ENCODE data around the gene FBP2.

DNA sequence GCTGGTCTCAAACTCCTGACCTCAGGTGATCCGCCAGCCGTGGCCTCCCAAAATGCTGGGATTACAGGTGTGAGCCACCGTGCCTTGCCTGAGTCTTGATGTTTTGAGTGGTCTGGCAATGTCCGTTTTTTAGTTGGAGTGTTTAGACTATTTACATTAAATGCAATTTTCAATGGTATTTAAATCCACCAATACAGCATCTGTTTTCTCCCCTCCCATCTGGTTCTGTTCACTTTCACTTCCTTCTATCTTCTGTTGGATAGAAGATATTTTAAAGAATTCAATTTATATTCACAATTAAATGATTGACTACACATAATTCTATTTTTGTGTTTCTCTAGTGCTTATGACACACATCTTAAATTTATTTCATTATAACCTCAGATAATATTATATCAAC, 64.7 kb downstream of the FBP2 start:
- TF ChIP-seq, protein P1, sequence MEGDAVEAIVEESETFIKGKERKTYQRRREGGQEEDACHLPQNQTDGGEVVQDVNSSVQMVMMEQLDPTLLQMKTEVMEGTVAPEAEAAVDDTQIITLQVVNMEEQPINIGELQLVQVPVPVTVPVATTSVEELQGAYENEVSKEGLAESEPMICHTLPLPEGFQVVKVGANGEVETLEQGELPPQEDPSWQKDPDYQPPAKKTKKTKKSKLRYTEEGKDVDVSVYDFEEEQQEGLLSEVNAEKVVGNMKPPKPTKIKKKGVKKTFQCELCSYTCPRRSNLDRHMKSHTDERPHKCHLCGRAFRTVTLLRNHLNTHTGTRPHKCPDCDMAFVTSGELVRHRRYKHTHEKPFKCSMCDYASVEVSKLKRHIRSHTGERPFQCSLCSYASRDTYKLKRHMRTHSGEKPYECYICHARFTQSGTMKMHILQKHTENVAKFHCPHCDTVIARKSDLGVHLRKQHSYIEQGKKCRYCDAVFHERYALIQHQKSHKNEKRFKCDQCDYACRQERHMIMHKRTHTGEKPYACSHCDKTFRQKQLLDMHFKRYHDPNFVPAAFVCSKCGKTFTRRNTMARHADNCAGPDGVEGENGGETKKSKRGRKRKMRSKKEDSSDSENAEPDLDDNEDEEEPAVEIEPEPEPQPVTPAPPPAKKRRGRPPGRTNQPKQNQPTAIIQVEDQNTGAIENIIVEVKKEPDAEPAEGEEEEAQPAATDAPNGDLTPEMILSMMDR (IDR thresholded peaks at IDR 0.05), result no peak
- TF ChIP-seq POLR2AphosphoS5 (IDR thresholded peaks at IDR 0.05; ENCODE audit: insufficient read depth in 1 of 2, low read depth in 1 of 2), result no peak

All from vagina (tissue), 2 donors.